Astrocyte (in vitro differentiated cells and primary cell): ENCODE measurements around the gene NUP214.

Experiments
- CTCF ChIP-seq: IDR thresholded peaks from 2 replicates; pipeline ENCODE4 v1.5.1; 2011; ENCODE audit warnings: low read depth, mild to moderate bottlenecking, inconsistent platforms, low read length, moderate library complexity; ENCODE audit not compliant: insufficient read depth
- EZH2 ChIP-seq: IDR thresholded peaks from 2 replicates; pipeline ENCODE4 v1.6.1; 2012; ENCODE audit warnings: mild to moderate bottlenecking, low read length, inconsistent platforms; ENCODE audit not compliant: insufficient read depth

GRCh38 chr9:131084661-131085369, 40.6 kb upstream of the NUP214 start:
- no peak for TF ChIP-seq CTCF
- TF ChIP-seq EZH2: no peak
